GM12873 (cell line): Measurements from ENCODE around the gene FBXL4.

ENCODE experiments used
- CTCF ChIP-seq: IDR thresholded peaks from 2 replicates; pipeline ENCODE4 v1.5.1; 2012; ENCODE audit warnings: low read depth, mild to moderate bottlenecking, moderate library complexity, low read length, control low read depth; ENCODE audit not compliant: insufficient read depth; ENCODE audit errors: missing control alignments

Gene FBXL4

GRCh38 chr6:98885330-98885729 is 62.4 kb downstream of the FBXL4 start:
- TF ChIP-seq CTCF, result no peak

GRCh38 chr6:98880486-98880885 is 67.3 kb downstream of the FBXL4 start:
- no peak for TF ChIP-seq CTCF

- no peak for TF ChIP-seq CTCF
Measured at GRCh38 chr6:98877250-98877649, 70.5 kb downstream of the FBXL4 start.

- no peak for TF ChIP-seq CTCF
Measured at GRCh38 chr6:98875375-98875774, 72.4 kb downstream of the FBXL4 start.

- TF ChIP-seq CTCF, result no peak
Measured at GRCh38 chr6:98871821-98872220, 75.9 kb downstream of the FBXL4 start.

- TF ChIP-seq CTCF, result no peak
Measured at GRCh38 chr6:98871057-98871456, 76.7 kb downstream of the FBXL4 start.

GRCh38 chr6:98864497-98864896 is 83.2 kb downstream of the FBXL4 start:
- TF ChIP-seq CTCF, result no peak
